Stomach (tissue), 9 donors: ENCODE data around the gene ARPC1B. TPM values are rescaled to one million over a fixed set of nuclear protein-coding genes. Genes with fewer than 3 reads are reported as not detected.
"Not testable (repeated sequence)": the region's sequence is repeated elsewhere in the genome, so short reads cannot be mapped to it uniquely, and the experiment has no call there.

Experiments
- DNase-seq, 2 donors: peaks; one replicate each; pipeline versions ENCODE4 v3.0.0 to v3.0.0-alpha.2; 2013 to 2019
- H3K27ac ChIP-seq, 5 donors: fragments of 200-600 bp in 4 of 5; sonication (generic) in 4 of 5; one replicate each; pipeline ENCODE4 v1.5.1; 2013 to 2019; ENCODE audit warnings: mild to moderate bottlenecking in 1 of 5, moderate library complexity in 1 of 5
- H3K27me3 ChIP-seq, 3 donors: fragments of 200-600 bp; sonication (generic); one replicate each; pipeline ENCODE4 v1.5.1; 2017 to 2019; ENCODE audit warnings: mixed run types in 1 of 3
- H3K36me3 ChIP-seq, 4 donors: fragments of 200-600 bp; sonication (generic); 1 replicate in 3 of 4; 2 replicates in 1 of 4; pipeline ENCODE4 v1.5.1; 2016 to 2019
- H3K4me1 ChIP-seq, 4 donors: fragments of 200-600 bp; sonication (generic); one replicate each; pipeline ENCODE4 v1.5.1; 2016 to 2019
- H3K4me3 ChIP-seq, 4 donors: fragments of 200-600 bp; sonication (generic) in 3 of 4; one replicate each; pipeline ENCODE4 v1.5.1; 2016 to 2019; ENCODE audit warnings: mild to moderate bottlenecking in 1 of 4
- H3K9me3 ChIP-seq, 4 donors: fragments of 200-600 bp; sonication (generic); one replicate each; pipeline ENCODE4 v1.5.1; 2016 to 2019
- CTCF ChIP-seq, 7 experiments: fragments of 450-650 bp in 4 of 7; fragments of 200-600 bp in 3 of 7; sonication (generic) in 3 of 7; IDR thresholded peaks; one replicate each; pipeline ENCODE4 v1.5.1; 2016 to 2019; ENCODE audit warnings: antibody characterized with exemption in 7 of 7, control low read depth in 2 of 7, mild to moderate bottlenecking in 1 of 7
- EP300 ChIP-seq: sonication (generic); formaldehyde crosslinking; IDR thresholded peaks from one replicate; pipeline ENCODE4 v1.6.1; 2017; ENCODE audit warnings: antibody characterized with exemption
- POLR2A ChIP-seq, 4 donors: fragments of 450-650 bp; IDR thresholded peaks; one replicate each; pipeline ENCODE4 v1.6.1; 2016; ENCODE audit warnings: antibody characterized with exemption in 4 of 4, control low read depth in 2 of 4, mild to moderate bottlenecking in 1 of 4, moderate library complexity in 1 of 4
- POLR2AphosphoS5 ChIP-seq, 3 donors: sonication (generic); formaldehyde crosslinking; IDR thresholded peaks; one replicate each; pipeline ENCODE4 v1.6.1; 2016; ENCODE audit warnings: antibody characterized with exemption in 3 of 3
- WGBS, 5 donors: extraction: QIAGEN DNeasy Blood & Tissue Kit in 3 of 5; methylation state at CpG; one replicate each; pipeline versions ENCODE4 v1.1.5 to v1.1.7; 2013 to 2018; 5-methylcytosine and 5-hydroxymethylcytosine counted together
- intact Hi-C: fragments of 100-400 bp; cut with DNase I; formaldehyde crosslinking; loops from one replicate; pipeline ENCODE4 v1.15.1; 2023; ENCODE audit warnings: low total_unique reads
- polyA plus RNA-seq, 3 donors: library from polyadenylated mRNA; stranded (reverse); fragments of 200-250 nt; gene quantifications; one replicate each; pipeline ENCODE4 v1.2.3, GENCODE V29; 2013
- total RNA-seq, 5 donors: library from RNA; depleted of rRNA; stranded (reverse); fragments of >200 nt; gene quantifications; one replicate each; pipeline versions ENCODE4 v1.1.0 to v1.2.3, GENCODE V29; 2014 to 2016
- donor health status: healthy with polysubstance abuse.
- donor health status: Bipolar disorder and iron deficiency.
- donor health status: healthy.

Gene ARPC1B
- total and polyA plus RNA-seq, 8 donors = 25.1 to 229 (median 110) TPM

- 86 to 91% (median 90%) methylated on average over 8 to 9 of the region's 9 CpGs for WGBS, 5 donors
- Histone ChIP-seq H3K9me3 (no peaks in the 10 kb centered on the region), H3K4me1 (peaks cover under 1 to 22% (median 2%) of the 10 kb centered on the region in 4 donors), H3K27ac (no peak overlapping the region), H3K27me3 (no peaks in the 10 kb centered on the region), H3K36me3 (peaks cover 49 to 81% (median 66%) of the 10 kb centered on the region in 4 donors), H3K4me3 (no peak overlapping the region)
- intact Hi-C loops = no loop called here
- TF ChIP-seq POLR2AphosphoS5 (IDR thresholded peaks at IDR 0.05) = no peak
- TF ChIP-seq POLR2A (IDR thresholded peaks at IDR 0.05) = no peak
- TF ChIP-seq CTCF (IDR thresholded peaks at IDR 0.05) = no peak
- TF ChIP-seq EP300 = no peak
- DNase-seq = peak in 1 of 2 donors; percentile 41
Observed at GRCh38 chr7:99386584-99387238, 12.2 kb downstream of the ARPC1B start.

- peaks cover 1 to 23% (median 2%) of the 10 kb centered on the region in 4 donors for H3K4me1 ChIP-seq
- intact Hi-C loops, H3K4me3 ChIP-seq, H3K27ac ChIP-seq, H3K9me3 ChIP-seq, H3K27me3 ChIP-seq, DNase-seq: not testable (repeated sequence)
- WGBS, 5 donors = 88 to 97% (median 90%) methylated on average over 14 of the region's 14 CpGs
- H3K36me3 ChIP-seq = peaks cover 49 to 86% (median 68%) of the 10 kb centered on the region in 4 donors
Observed at GRCh38 chr7:99387239-99387635, 12.7 kb downstream of the ARPC1B start.

- TF ChIP-seq CTCF (IDR thresholded peaks at IDR 0.05) = no peak
- TF ChIP-seq POLR2A (IDR thresholded peaks at IDR 0.05) = no peak
- TF ChIP-seq EP300 = no peak
- TF ChIP-seq POLR2AphosphoS5 (IDR thresholded peaks at IDR 0.05) = no peak
- H3K27me3 ChIP-seq = no peaks in the 10 kb centered on the region
- WGBS, 5 donors = 92 to 97% (median 95%) methylated on average over 5 to 20 of the region's 20 CpGs
- peaks cover 49 to 87% (median 69%) of the 10 kb centered on the region in 4 donors for H3K36me3 ChIP-seq
- no peak overlapping the region for H3K4me3 ChIP-seq
- H3K4me1 ChIP-seq = peaks cover 6 to 30% (median 9%) of the 10 kb centered on the region in 4 donors
- DNase-seq = no peak
- no peaks in the 10 kb centered on the region for H3K9me3 ChIP-seq
- intact Hi-C loops = no loop called here
- no peak overlapping the region for H3K27ac ChIP-seq
Observed at GRCh38 chr7:99387912-99388311, 13.4 kb downstream of the ARPC1B start.

- H3K27me3 ChIP-seq = no peaks in the 10 kb centered on the region
- DNase-seq = no peak
- TF ChIP-seq POLR2AphosphoS5 (IDR thresholded peaks at IDR 0.05) = no peak
- no peak for TF ChIP-seq CTCF (IDR thresholded peaks at IDR 0.05)
- no peak for TF ChIP-seq POLR2A (IDR thresholded peaks at IDR 0.05)
- no peak for TF ChIP-seq EP300
- no peaks in the 10 kb centered on the region for H3K9me3 ChIP-seq
- intact Hi-C loops = no loop called here
- peaks cover 6 to 32% (median 22%) of the 10 kb centered on the region in 4 donors for H3K4me1 ChIP-seq
- no peak overlapping the region for H3K27ac ChIP-seq
- H3K4me3 ChIP-seq = no peak overlapping the region
- peaks cover 54 to 92% (median 79%) of the 10 kb centered on the region in 4 donors for H3K36me3 ChIP-seq
- WGBS, 5 donors = 92 to 93% (median 92%) methylated on average over 11 to 13 of the region's 13 CpGs
Observed at GRCh38 chr7:99389772-99390171, 15.2 kb downstream of the ARPC1B start.

- Histone ChIP-seq H3K4me1 (peaks cover 6 to 31% (median 24%) of the 10 kb centered on the region in 4 donors), H3K4me3 (no peak overlapping the region), H3K27ac (no peak overlapping the region), H3K9me3 (no peaks in the 10 kb centered on the region), H3K27me3 (no peaks in the 10 kb centered on the region), H3K36me3 (peaks cover 60 to 94% (median 84%) of the 10 kb centered on the region in 4 donors)
- 92 to 97% (median 94%) methylated on average over 20 to 23 of the region's 23 CpGs for WGBS, 5 donors
- TF ChIP-seq POLR2A (IDR thresholded peaks at IDR 0.05) (no peak), EP300 (no peak), POLR2AphosphoS5 (IDR thresholded peaks at IDR 0.05) (no peak), CTCF (IDR thresholded peaks at IDR 0.05) (no peak)
- intact Hi-C loops = no loop called here
- no peak for DNase-seq
Observed at GRCh38 chr7:99390941-99391602, 16.5 kb downstream of the ARPC1B start.
